Muscle of leg (tissue), 11 donors: ENCODE data around the gene LIPK. TPM values are rescaled to one million over a fixed set of nuclear protein-coding genes. Genes with fewer than 3 reads are reported as not detected.
"Not testable (repeated sequence)": the region's sequence is repeated elsewhere in the genome, so short reads cannot be mapped to it uniquely, and the experiment has no call there.

Experiments
- DNase-seq: peaks from one replicate; pipeline ENCODE4 v3.0.0; 2013
- H3K27ac ChIP-seq: one replicate; pipeline ENCODE4 v1.5.1; 2013; ENCODE audit warnings: mild to moderate bottlenecking, low read length, control low read depth
- H3K27me3 ChIP-seq: one replicate; pipeline ENCODE4 v1.6.1; 2013; ENCODE audit warnings: low read length; ENCODE audit not compliant: control insufficient read depth, insufficient read depth
- H3K36me3 ChIP-seq: one replicate; pipeline ENCODE4 v1.6.1; 2013; ENCODE audit warnings: low read length; ENCODE audit not compliant: control insufficient read depth, insufficient read depth
- H3K4me1 ChIP-seq: one replicate; pipeline ENCODE4 v1.6.1; 2013; ENCODE audit warnings: low read length; ENCODE audit not compliant: control insufficient read depth, insufficient read depth
- H3K4me3 ChIP-seq: one replicate; pipeline ENCODE4 v1.5.1; 2013; ENCODE audit warnings: low read length, control low read depth
- H3K9me3 ChIP-seq: replicated peaks from 2 replicates; pipeline ENCODE4 v1.6.1; 2013; ENCODE audit warnings: low read depth, low read length; ENCODE audit not compliant: control insufficient read depth
- WGBS: methylation state at CpG from one replicate; pipeline ENCODE4 v1.1.5; 2013; ENCODE audit warnings: missing lambda C conversion rate; ENCODE audit not compliant: insufficient coverage; 5-methylcytosine and 5-hydroxymethylcytosine counted together
- polyA plus RNA-seq, 8 donors: library from polyadenylated mRNA; unstranded; fragments of 120-200 nt; gene quantifications; one replicate each; pipeline versions ENCODE4 v1.2.1 to v1.2.3, GENCODE V29; 2013; ENCODE audit warnings: inconsistent platforms in 1 of 8, low replicate concordance in 1 of 8; ENCODE audit not compliant: insufficient read length in 8 of 8, insufficient read depth in 1 of 8
- total RNA-seq: library from RNA; stranded (reverse); fragments of 120-200 nt; gene quantifications from one replicate; pipeline ENCODE4 v1.2.4, GENCODE V29; 2013

LIPK gene
- total and polyA plus RNA-seq, 9 donors = 0.27 to 0.57 TPM; not detected in 7

GRCh38 chr10:88709361-88709760, 3.3 kb downstream of the LIPK start:
- DNase-seq, H3K27ac ChIP-seq, H3K27me3 ChIP-seq, H3K4me3 ChIP-seq, H3K9me3 ChIP-seq, H3K36me3 ChIP-seq, H3K4me1 ChIP-seq: not testable (repeated sequence)
- no CpG with 5 or more reads among the region's 6 CpGs for WGBS

GRCh38 chr10:88715517-88715916, 9.5 kb downstream of the LIPK start:
- WGBS = no CpG with 5 or more reads among the region's 1 CpG
- Histone ChIP-seq H3K27me3 (no peaks in the 10 kb centered on the region), H3K9me3 (no peaks in the 10 kb centered on the region), H3K4me1 (no peaks in the 10 kb centered on the region), H3K36me3 (no peaks in the 10 kb centered on the region), H3K4me3 (no peak overlapping the region), H3K27ac (no peak overlapping the region)
- DNase-seq = no peak

GRCh38 chr10:88721392-88721791, 15.3 kb downstream of the LIPK start:
- Histone ChIP-seq H3K36me3 (no peaks in the 10 kb centered on the region), H3K27me3 (no peaks in the 10 kb centered on the region), H3K4me1 (no peaks in the 10 kb centered on the region), H3K27ac (no peak overlapping the region), H3K4me3 (no peak overlapping the region), H3K9me3 (no peaks in the 10 kb centered on the region)
- DNase-seq = no peak
- 42% methylated on average over 1 of the region's 4 CpGs for WGBS

GRCh38 chr10:88725798-88726197, 19.7 kb downstream of the LIPK start:
- Histone ChIP-seq H3K9me3 (no peaks in the 10 kb centered on the region), H3K4me1 (no peaks in the 10 kb centered on the region), H3K27me3 (no peaks in the 10 kb centered on the region), H3K27ac (no peak overlapping the region), H3K36me3 (no peaks in the 10 kb centered on the region), H3K4me3 (no peak overlapping the region)
- no CpG with 5 or more reads among the region's 1 CpG for WGBS
- DNase-seq = no peak

GRCh38 chr10:88728107-88728763, 22.2 kb downstream of the LIPK start:
- Histone ChIP-seq H3K4me1 (no peaks in the 10 kb centered on the region), H3K36me3 (no peaks in the 10 kb centered on the region), H3K27me3 (no peaks in the 10 kb centered on the region), H3K9me3 (no peaks in the 10 kb centered on the region), H3K27ac (no peak overlapping the region), H3K4me3 (no peak overlapping the region)
- no peak for DNase-seq
- WGBS = 62% methylated on average over 30 of the region's 30 CpGs

- no peaks in the 10 kb centered on the region for H3K9me3 ChIP-seq
- no peaks in the 10 kb centered on the region for H3K4me1 ChIP-seq
- no peak overlapping the region for H3K27ac ChIP-seq
- no peaks in the 10 kb centered on the region for H3K36me3 ChIP-seq
- no peaks in the 10 kb centered on the region for H3K27me3 ChIP-seq
- no CpG with 5 or more reads among the region's 4 CpGs for WGBS
- no peak for DNase-seq
- no peak overlapping the region for H3K4me3 ChIP-seq
Measured at GRCh38 chr10:88730864-88731263, 24.8 kb downstream of the LIPK start.

GRCh38 chr10:88731296-88731695, 25.2 kb downstream of the LIPK start:
- H3K4me1 ChIP-seq = no peaks in the 10 kb centered on the region
- no peaks in the 10 kb centered on the region for H3K36me3 ChIP-seq
- 44% methylated on average over 5 of the region's 6 CpGs for WGBS
- H3K4me3 ChIP-seq = no peak overlapping the region
- DNase-seq = no peak
- H3K27ac ChIP-seq = no peak overlapping the region
- no peaks in the 10 kb centered on the region for H3K27me3 ChIP-seq
- no peaks in the 10 kb centered on the region for H3K9me3 ChIP-seq

- no CpG with 5 or more reads among the region's 2 CpGs for WGBS
- no peak overlapping the region for H3K27ac ChIP-seq
- H3K27me3 ChIP-seq = no peaks in the 10 kb centered on the region
- DNase-seq = no peak
- H3K36me3 ChIP-seq = no peaks in the 10 kb centered on the region
- no peaks in the 10 kb centered on the region for H3K9me3 ChIP-seq
- H3K4me3 ChIP-seq = no peak overlapping the region
- H3K4me1 ChIP-seq = no peaks in the 10 kb centered on the region
Measured at GRCh38 chr10:88733215-88733614, 27.2 kb downstream of the LIPK start.

GRCh38 chr10:88735661-88736060, 29.6 kb downstream of the LIPK start:
- Histone ChIP-seq H3K36me3 (no peaks in the 10 kb centered on the region), H3K9me3 (no peaks in the 10 kb centered on the region), H3K27me3 (no peaks in the 10 kb centered on the region), H3K4me3 (no peak overlapping the region), H3K27ac (no peak overlapping the region), H3K4me1 (no peaks in the 10 kb centered on the region)
- DNase-seq = no peak
- WGBS = no CpG with 5 or more reads among the region's 1 CpG

GRCh38 chr10:88741921-88742320, 35.9 kb downstream of the LIPK start:
- not testable (repeated sequence) for H3K36me3 ChIP-seq, H3K4me3 ChIP-seq, H3K27ac ChIP-seq, H3K4me1 ChIP-seq, H3K9me3 ChIP-seq, H3K27me3 ChIP-seq, DNase-seq
- WGBS = 0% methylated on average over 1 of the region's 5 CpGs

GRCh38 chr10:88742448-88742847, 36.4 kb downstream of the LIPK start:
- no peak overlapping the region for H3K4me3 ChIP-seq

More at GRCh38 chr10:88742448-88742847, 36.4 kb downstream of the LIPK start:
- no peak for DNase-seq
- no peaks in the 10 kb centered on the region for H3K36me3 ChIP-seq
- no peak overlapping the region for H3K27ac ChIP-seq
- H3K27me3 ChIP-seq = no peaks in the 10 kb centered on the region
- WGBS = no CpG with 5 or more reads among the region's 1 CpG
- no peaks in the 10 kb centered on the region for H3K9me3 ChIP-seq
- no peaks in the 10 kb centered on the region for H3K4me1 ChIP-seq
